ENCODE data around the gene CREB3L1. TPM values are rescaled to one million over a fixed set of nuclear protein-coding genes. Genes with fewer than 3 reads are reported as not detected.

Gene CREB3L1
- total and polyA plus RNA-seq, 2 donors (not counting 3 experiments of a cell fraction or from before 2014, with no cell fraction given): 0.23 to 0.84 TPM

- dilution Hi-C loops (cut with MboI; ENCODE audit: extremely low pct_ligation_motif_present, low sequenced_read_pairs): no loop called here
Observed at GRCh38 chr11:46254133-46254491, 23.4 kb upstream of the CREB3L1 start.

GRCh38 chr11:46256540-46257001, 20.9 kb upstream of the CREB3L1 start:
- no peaks in the 10 kb centered on the region for H3K27me3 ChIP-seq (ENCODE audit: control insufficient read depth in 2 of 2, insufficient read depth in 2 of 2, low read length in 2 of 2)
- ChIA-PET CTCF (interaction anchor here (0.9 to 1.0 kb wide), 2 partner anchors 17 to 18 kb away, joined by 3 read pairs; no protein-coding TSS in a partner anchor), POLR2A (no interaction called here)
- DNase-seq (ENCODE audit: low read depth, low spot score) (no peak), FAIRE-seq (no peak)
- no peak overlapping the region for H2AFZ ChIP-seq (ENCODE audit: low read depth, low read length)
- H3K79me2 ChIP-seq (ENCODE audit: control insufficient read depth, insufficient read depth, low read length): no peaks in the 10 kb centered on the region
- dilution Hi-C loops (cut with MboI; ENCODE audit: extremely low pct_ligation_motif_present, low sequenced_read_pairs): no loop called here
- no peaks in the 10 kb centered on the region for H3K9me3 ChIP-seq (replicated peaks; ENCODE audit: control insufficient read depth, insufficient read depth, low read length)
- H3K4me1 ChIP-seq (ENCODE audit: control insufficient read depth, extremely low read depth, insufficient read depth, low read length): no peaks in the 10 kb centered on the region
- H3K27ac ChIP-seq (ENCODE audit: insufficient read depth, low read depth, low read length): no peak overlapping the region
- H3K9ac ChIP-seq (replicated peaks; ENCODE audit: extremely low read depth, insufficient read depth, low read length): no peak overlapping the region
- H3K9me1 ChIP-seq (replicated peaks; ENCODE audit: control insufficient read depth, extremely low read depth, insufficient read depth, low read length): no peaks in the 10 kb centered on the region
- intact Hi-C loops (cut with micrococcal nuclease): no loop called here
- TF ChIP-seq MYC (IDR thresholded peaks at IDR 0.05; ENCODE audit: low read depth, low read length) (no peak), GATA2 (IDR thresholded peaks at IDR 0.05; ENCODE audit: insufficient read depth, insufficient read length, low read depth, low read length) (no peak), EZH2 (IDR thresholded peaks at IDR 0.05; ENCODE audit: borderline replicate concordance, low read depth, low read length, severe bottlenecking) (no peak), POLR2AphosphoS5 (IDR thresholded peaks at IDR 0.05; ENCODE audit: insufficient read depth, low read depth, low read length) (no peak), POLR2A (IDR thresholded peaks at IDR 0.05; ENCODE audit: low read depth, low read length) (no peak), CTCF (IDR thresholded peaks at IDR 0.05; ENCODE audit: extremely low read depth in 1 of 2, insufficient read depth in 1 of 2, low read depth in 1 of 2, low read length in 2 of 2) (no peak), FOS (IDR thresholded peaks at IDR 0.05; ENCODE audit: borderline replicate concordance, insufficient read depth, low read length) (no peak), MAX (IDR thresholded peaks at IDR 0.05; ENCODE audit: insufficient read depth, insufficient read length) (no peak), JUN (IDR thresholded peaks at IDR 0.05; ENCODE audit: borderline replicate concordance, insufficient read depth, insufficient read length, low read depth) (no peak)
- H3K36me3 ChIP-seq (ENCODE audit: control insufficient read depth in 2 of 2, extremely low read depth in 1 of 2, insufficient read depth in 2 of 2, low read length in 2 of 2): no peaks in the 10 kb centered on the region
- H4K20me1 ChIP-seq (replicated peaks; ENCODE audit: control insufficient read depth, extremely low read depth, insufficient read depth, low read length): no peaks in the 10 kb centered on the region
- no TSS peak for BruUV-seq (replicated peaks)
- no peak overlapping the region for H3K4me2 ChIP-seq (ENCODE audit: insufficient read depth, low read length)
- H3K4me3 ChIP-seq (replicated peaks in 1 of 3; ENCODE audit: insufficient read depth in 1 of 3, low read depth in 1 of 3, low read length in 3 of 3): no peak overlapping the region

More at GRCh38 chr11:46254133-46254491, 23.4 kb upstream of the CREB3L1 start:
- Histone ChIP-seq H4K20me1 (replicated peaks; ENCODE audit: control insufficient read depth, extremely low read depth, insufficient read depth, low read length) (no peaks in the 10 kb centered on the region), H3K4me3 (replicated peaks in 1 of 3; ENCODE audit: insufficient read depth in 1 of 3, low read depth in 1 of 3, low read length in 3 of 3) (no peak overlapping the region), H3K79me2 (ENCODE audit: control insufficient read depth, insufficient read depth, low read length) (no peaks in the 10 kb centered on the region), H3K9me3 (replicated peaks; ENCODE audit: control insufficient read depth, insufficient read depth, low read length) (no peaks in the 10 kb centered on the region), H3K27ac (ENCODE audit: insufficient read depth, low read depth, low read length) (no peak overlapping the region), H3K9ac (replicated peaks; ENCODE audit: extremely low read depth, insufficient read depth, low read length) (no peak overlapping the region), H3K4me2 (ENCODE audit: insufficient read depth, low read length) (no peak overlapping the region), H3K4me1 (ENCODE audit: control insufficient read depth, extremely low read depth, insufficient read depth, low read length) (no peaks in the 10 kb centered on the region), H3K27me3 (ENCODE audit: control insufficient read depth in 2 of 2, insufficient read depth in 2 of 2, low read length in 2 of 2) (no peaks in the 10 kb centered on the region), H3K36me3 (ENCODE audit: control insufficient read depth in 2 of 2, extremely low read depth in 1 of 2, insufficient read depth in 2 of 2, low read length in 2 of 2) (no peaks in the 10 kb centered on the region), H2AFZ (ENCODE audit: low read depth, low read length) (peak overlapping the region; percentile 62), H3K9me1 (replicated peaks; ENCODE audit: control insufficient read depth, extremely low read depth, insufficient read depth, low read length) (no peaks in the 10 kb centered on the region)
- FAIRE-seq (no peak), DNase-seq (ENCODE audit: low read depth, low spot score) (no peak)
- TF ChIP-seq POLR2A (IDR thresholded peaks at IDR 0.05; ENCODE audit: low read depth, low read length) (no peak), POLR2AphosphoS5 (IDR thresholded peaks at IDR 0.05; ENCODE audit: insufficient read depth, low read depth, low read length) (no peak), FOS (IDR thresholded peaks at IDR 0.05; ENCODE audit: borderline replicate concordance, insufficient read depth, low read length) (no peak), JUN (IDR thresholded peaks at IDR 0.05; ENCODE audit: borderline replicate concordance, insufficient read depth, insufficient read length, low read depth) (no peak), EZH2 (IDR thresholded peaks at IDR 0.05; ENCODE audit: borderline replicate concordance, low read depth, low read length, severe bottlenecking) (no peak)
- intact Hi-C loops (cut with micrococcal nuclease): no loop called here
- no TSS peak for BruUV-seq (replicated peaks)
- ChIA-PET CTCF (no interaction called here), POLR2A (no interaction called here)

Measured in endothelial cell of umbilical vein (primary cell).